Stomach (tissue), 9 donors: ENCODE measurements around the gene CASP3. TPM values are rescaled to one million over a fixed set of nuclear protein-coding genes. Genes with fewer than 3 reads are reported as not detected.

Source experiments
- DNase-seq, 2 donors: peaks; one replicate each; pipeline versions ENCODE4 v3.0.0 to v3.0.0-alpha.2; 2013 to 2019
- H3K27ac ChIP-seq, 5 donors: fragments of 200-600 bp in 4 of 5; sonication (generic) in 4 of 5; one replicate each; pipeline ENCODE4 v1.5.1; 2013 to 2019; ENCODE audit warnings: mild to moderate bottlenecking in 1 of 5, moderate library complexity in 1 of 5
- H3K27me3 ChIP-seq, 3 donors: fragments of 200-600 bp; sonication (generic); one replicate each; pipeline ENCODE4 v1.5.1; 2017 to 2019; ENCODE audit warnings: mixed run types in 1 of 3
- H3K36me3 ChIP-seq, 4 donors: fragments of 200-600 bp; sonication (generic); 1 replicate in 3 of 4; 2 replicates in 1 of 4; pipeline ENCODE4 v1.5.1; 2016 to 2019
- H3K4me1 ChIP-seq, 4 donors: fragments of 200-600 bp; sonication (generic); one replicate each; pipeline ENCODE4 v1.5.1; 2016 to 2019
- H3K4me3 ChIP-seq, 4 donors: fragments of 200-600 bp; sonication (generic) in 3 of 4; one replicate each; pipeline ENCODE4 v1.5.1; 2016 to 2019; ENCODE audit warnings: mild to moderate bottlenecking in 1 of 4
- H3K9me3 ChIP-seq, 4 donors: fragments of 200-600 bp; sonication (generic); one replicate each; pipeline ENCODE4 v1.5.1; 2016 to 2019
- CTCF ChIP-seq, 7 experiments: fragments of 450-650 bp in 4 of 7; fragments of 200-600 bp in 3 of 7; sonication (generic) in 3 of 7; IDR thresholded peaks; one replicate each; pipeline ENCODE4 v1.5.1; 2016 to 2019; ENCODE audit warnings: antibody characterized with exemption in 7 of 7, control low read depth in 2 of 7, mild to moderate bottlenecking in 1 of 7
- EP300 ChIP-seq: sonication (generic); formaldehyde crosslinking; IDR thresholded peaks from one replicate; pipeline ENCODE4 v1.6.1; 2017; ENCODE audit warnings: antibody characterized with exemption
- POLR2A ChIP-seq, 4 donors: fragments of 450-650 bp; IDR thresholded peaks; one replicate each; pipeline ENCODE4 v1.6.1; 2016; ENCODE audit warnings: antibody characterized with exemption in 4 of 4, control low read depth in 2 of 4, mild to moderate bottlenecking in 1 of 4, moderate library complexity in 1 of 4
- POLR2AphosphoS5 ChIP-seq, 3 donors: sonication (generic); formaldehyde crosslinking; IDR thresholded peaks; one replicate each; pipeline ENCODE4 v1.6.1; 2016; ENCODE audit warnings: antibody characterized with exemption in 3 of 3
- WGBS, 5 donors: extraction: QIAGEN DNeasy Blood & Tissue Kit in 3 of 5; methylation state at CpG; one replicate each; pipeline versions ENCODE4 v1.1.5 to v1.1.7; 2013 to 2018; 5-methylcytosine and 5-hydroxymethylcytosine counted together
- intact Hi-C: fragments of 100-400 bp; cut with DNase I; formaldehyde crosslinking; loops from one replicate; pipeline ENCODE4 v1.15.1; 2023; ENCODE audit warnings: low total_unique reads
- polyA plus RNA-seq, 3 donors: library from polyadenylated mRNA; stranded (reverse); fragments of 200-250 nt; gene quantifications; one replicate each; pipeline ENCODE4 v1.2.3, GENCODE V29; 2013
- total RNA-seq, 5 donors: library from RNA; depleted of rRNA; stranded (reverse); fragments of >200 nt; gene quantifications; one replicate each; pipeline versions ENCODE4 v1.1.0 to v1.2.3, GENCODE V29; 2014 to 2016
- donor health status: healthy with polysubstance abuse.
- donor health status: Bipolar disorder and iron deficiency.
- donor health status: healthy.

Gene CASP3
- total and polyA plus RNA-seq, 8 donors, result 12.5 to 52.5 (median 18.8) TPM

GRCh38 chr4:184694412-184694956 is 45.2 kb upstream of the CASP3 start:
- no peak for DNase-seq
- no peak for TF ChIP-seq CTCF (IDR thresholded peaks at IDR 0.05)
- no peak for TF ChIP-seq EP300
- no peak for TF ChIP-seq POLR2AphosphoS5 (IDR thresholded peaks at IDR 0.05)
- TF ChIP-seq POLR2A (IDR thresholded peaks at IDR 0.05), result no peak

GRCh38 chr4:184693056-184693455 is 43.8 kb upstream of the CASP3 start:
- no peak for DNase-seq
- Histone ChIP-seq H3K27ac (no peak overlapping the region), H3K4me3 (no peak overlapping the region), H3K36me3 (peaks cover 0 to 54% (median 36%) of the 10 kb centered on the region in 4 donors), H3K27me3 (no peaks in the 10 kb centered on the region), H3K4me1 (peaks cover 0 to 5% (median 0%) of the 10 kb centered on the region in 4 donors), H3K9me3 (no peaks in the 10 kb centered on the region)
- intact Hi-C loops, result no loop called here
- TF ChIP-seq EP300 (no peak), POLR2A (IDR thresholded peaks at IDR 0.05) (no peak)
- WGBS, 5 donors, result 86 to 96% (median 93%) methylated on average over 5 of the region's 5 CpGs

More at GRCh38 chr4:184694412-184694956, 45.2 kb upstream of the CASP3 start:
- peaks cover 0 to 47% (median 33%) of the 10 kb centered on the region in 4 donors for H3K36me3 ChIP-seq
- H3K9me3 ChIP-seq, result no peaks in the 10 kb centered on the region
- H3K4me1 ChIP-seq, result peaks cover 0 to 5% (median 0%) of the 10 kb centered on the region in 4 donors
- no peaks in the 10 kb centered on the region for H3K27me3 ChIP-seq
- no peak overlapping the region for H3K27ac ChIP-seq
- no peak overlapping the region for H3K4me3 ChIP-seq
- intact Hi-C loops, result no loop called here

- Histone ChIP-seq H3K27ac (no peak overlapping the region), H3K9me3 (no peaks in the 10 kb centered on the region), H3K27me3 (no peaks in the 10 kb centered on the region), H3K36me3 (peaks cover 0 to 59% (median 43%) of the 10 kb centered on the region in 4 donors), H3K4me1 (peaks cover 0 to 7% (median 0%) of the 10 kb centered on the region in 4 donors), H3K4me3 (no peak overlapping the region)
- 56 to 75% (median 60%) methylated on average over 5 of the region's 5 CpGs for WGBS, 5 donors
- intact Hi-C loops, result no loop called here
- DNase-seq, result no peak
- TF ChIP-seq POLR2A (IDR thresholded peaks at IDR 0.05) (no peak), CTCF (IDR thresholded peaks at IDR 0.05) (no peak), EP300 (no peak), POLR2AphosphoS5 (IDR thresholded peaks at IDR 0.05) (no peak)
These were observed 40.4 kb upstream of the CASP3 start for GRCh38 chr4:184689681-184690080.

- intact Hi-C loops, result no loop called here
- Histone ChIP-seq H3K27me3 (no peaks in the 10 kb centered on the region), H3K9me3 (no peaks in the 10 kb centered on the region), H3K4me1 (peaks cover 0 to 11% (median 0%) of the 10 kb centered on the region in 4 donors), H3K36me3 (peaks cover 0 to 47% (median 30%) of the 10 kb centered on the region in 4 donors), H3K4me3 (no peak overlapping the region), H3K27ac (no peak overlapping the region)
- WGBS, 5 donors, result 73 to 82% (median 77%) methylated on average over 11 of the region's 11 CpGs
- no peak for TF ChIP-seq POLR2AphosphoS5 (IDR thresholded peaks at IDR 0.05)
- no peak for TF ChIP-seq POLR2A (IDR thresholded peaks at IDR 0.05)
- no peak for TF ChIP-seq EP300
- TF ChIP-seq CTCF (IDR thresholded peaks at IDR 0.05), result no peak
- no peak for DNase-seq
These were observed 39.2 kb upstream of the CASP3 start for GRCh38 chr4:184688447-184688846.

GRCh38 chr4:184688005-184688404 is 38.8 kb upstream of the CASP3 start:
- no peak overlapping the region for H3K4me3 ChIP-seq
- WGBS, 5 donors, result 56 to 63% (median 56%) methylated on average over 3 of the region's 3 CpGs
- intact Hi-C loops, result no loop called here
- peaks cover 0 to 11% (median 0%) of the 10 kb centered on the region in 4 donors for H3K4me1 ChIP-seq
- peaks cover 0 to 47% (median 26%) of the 10 kb centered on the region in 4 donors for H3K36me3 ChIP-seq
- no peaks in the 10 kb centered on the region for H3K9me3 ChIP-seq
- DNase-seq, result no peak
- TF ChIP-seq EP300 (no peak), POLR2A (IDR thresholded peaks at IDR 0.05) (no peak), POLR2AphosphoS5 (IDR thresholded peaks at IDR 0.05) (no peak), CTCF (IDR thresholded peaks at IDR 0.05) (no peak)
- H3K27me3 ChIP-seq, result no peaks in the 10 kb centered on the region
- no peak overlapping the region for H3K27ac ChIP-seq
